Activated naive CD4-positive, alpha-beta T cell treated with anti-CD3 and anti-CD28 coated beads, Interleukin-2, amount 10 ng/mL, durations not matched to agents 5 hours and 36 hours (primary cell): ENCODE measurements around the gene SPIC. TPM values are rescaled to one million over a fixed set of nuclear protein-coding genes. Genes with fewer than 3 reads are reported as not detected.

Experiments used
- total RNA-seq, 2 experiments: library from RNA; stranded (reverse); gene quantifications; one replicate each; pipeline ENCODE4 v1.2.3, GENCODE V29; 2021

SPIC gene
- total RNA-seq, result not detected

DNA sequence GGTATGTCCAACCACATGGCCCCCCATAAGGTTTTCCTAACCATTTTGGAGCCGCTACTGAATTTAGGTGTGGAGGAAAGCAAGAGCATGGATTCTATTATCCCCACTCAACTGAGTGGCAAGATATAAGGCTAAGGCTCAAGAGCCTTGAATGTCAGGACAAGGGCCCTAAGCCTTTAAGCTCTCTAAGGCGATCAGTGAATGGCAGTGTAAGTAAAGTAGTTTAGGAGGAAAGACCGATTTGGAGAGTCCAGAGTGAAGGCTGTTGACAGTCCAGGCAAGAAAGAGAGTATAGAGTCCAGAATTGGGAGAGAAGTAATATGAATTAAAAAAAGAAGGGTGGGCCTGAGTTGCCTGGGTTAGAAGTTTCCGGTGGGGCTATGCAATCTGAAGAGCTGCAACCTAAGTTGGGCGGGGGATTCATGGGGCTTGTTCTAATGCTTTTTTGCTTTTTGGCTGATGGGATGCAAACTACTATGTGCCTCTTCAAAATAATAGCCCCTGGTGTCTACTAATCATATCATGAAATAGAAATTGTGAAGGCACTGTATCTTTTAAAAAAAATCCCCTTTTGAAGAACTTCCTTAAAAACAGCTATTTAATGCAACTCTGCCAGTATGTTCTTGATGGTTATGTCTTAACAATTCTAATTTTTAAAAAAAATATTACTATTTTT, at the start of gene SPIC:
SPIC (plus strand) TSS at position 626 of the 676 bp plus-strand sequence. CDS start 1,569 bp downstream, outside the sequence.

Other genes with a start within 250 kb of the SPIC start
- gene UTP20, start 195.2 kb upstream of the SPIC start, total RNA-seq, result 10 to 100 TPM; 11.3 to 11.9 TPM
- 10 to 100 TPM; 33.5 to 41.4 TPM for gene ARL1, start 67.6 kb upstream of the SPIC start, total RNA-seq
- not detected for gene MYBPC1, start 119.6 kb downstream of the SPIC start, total RNA-seq
- 10 to 100 TPM; 14.3 to 14.6 TPM for gene CHPT1, start 222.3 kb downstream of the SPIC start, total RNA-seq